ENCODE data around the gene ZCCHC7.

DNA sequence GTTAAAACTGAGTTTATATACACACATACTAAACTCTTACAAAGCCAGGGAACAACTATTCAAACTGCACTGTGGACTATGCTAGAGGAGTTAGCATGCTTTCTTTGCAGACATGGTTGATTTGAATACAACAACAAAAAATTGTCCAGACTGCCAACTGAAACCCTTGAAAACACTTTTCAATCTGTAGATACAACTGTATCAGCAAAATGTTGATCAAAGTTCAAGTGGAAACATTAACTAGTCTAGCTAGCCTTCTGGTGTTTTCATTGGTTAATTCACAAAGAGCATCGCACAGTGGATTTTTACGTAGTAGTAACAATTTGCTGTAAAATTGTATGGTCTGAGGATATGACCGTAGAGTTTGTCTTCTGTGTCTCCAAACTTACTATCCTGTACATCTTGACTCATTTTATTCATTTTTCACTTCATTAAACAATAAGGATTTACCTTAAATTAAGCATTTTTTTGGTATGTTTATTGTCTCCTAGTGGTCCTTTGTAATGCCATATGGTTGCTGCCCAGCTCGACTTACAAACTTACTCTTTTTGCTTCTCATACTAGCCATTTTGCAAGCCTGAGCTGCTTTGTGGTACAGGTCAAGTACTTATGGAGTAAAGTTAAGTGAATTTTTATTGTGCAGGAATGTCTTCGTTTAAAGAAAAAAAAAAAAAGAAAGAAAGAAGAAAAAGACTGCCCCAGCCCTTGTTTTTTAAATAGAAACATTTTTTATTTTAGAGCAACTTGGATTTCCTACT is 123.4 kb downstream of the ZCCHC7 start:
- TF ChIP-seq POLR2A (IDR thresholded peaks at IDR 0.05) = no peak
- TF ChIP-seq CTCF (IDR thresholded peaks at IDR 0.05) = no peak

All from thyroid gland (tissue), 4 donors.